ENCODE results near the gene FAM168A. TPM values are rescaled to one million over a fixed set of nuclear protein-coding genes. Genes with fewer than 3 reads are reported as not detected.

FAM168A gene
- total RNA-seq, 1 donor from 2014 or later: 28.4 TPM

GRCh38 chr11:73396251-73396930, 201.5 kb downstream of the FAM168A start:
- Histone ChIP-seq H3K27me3 (ENCODE audit: low read depth) (no peaks in the 10 kb centered on the region), H3K27ac (replicated peaks) (no peak overlapping the region), H3K36me3 (no peaks in the 10 kb centered on the region), H3K4me1 (peaks cover 33% of the 10 kb centered on the region), H3K4me3 (no peak overlapping the region), H3K9me3 (replicated peaks) (no peaks in the 10 kb centered on the region)
- intact Hi-C loops (cut with micrococcal nuclease): no loop called here
- TF ChIP-seq, protein P1, sequence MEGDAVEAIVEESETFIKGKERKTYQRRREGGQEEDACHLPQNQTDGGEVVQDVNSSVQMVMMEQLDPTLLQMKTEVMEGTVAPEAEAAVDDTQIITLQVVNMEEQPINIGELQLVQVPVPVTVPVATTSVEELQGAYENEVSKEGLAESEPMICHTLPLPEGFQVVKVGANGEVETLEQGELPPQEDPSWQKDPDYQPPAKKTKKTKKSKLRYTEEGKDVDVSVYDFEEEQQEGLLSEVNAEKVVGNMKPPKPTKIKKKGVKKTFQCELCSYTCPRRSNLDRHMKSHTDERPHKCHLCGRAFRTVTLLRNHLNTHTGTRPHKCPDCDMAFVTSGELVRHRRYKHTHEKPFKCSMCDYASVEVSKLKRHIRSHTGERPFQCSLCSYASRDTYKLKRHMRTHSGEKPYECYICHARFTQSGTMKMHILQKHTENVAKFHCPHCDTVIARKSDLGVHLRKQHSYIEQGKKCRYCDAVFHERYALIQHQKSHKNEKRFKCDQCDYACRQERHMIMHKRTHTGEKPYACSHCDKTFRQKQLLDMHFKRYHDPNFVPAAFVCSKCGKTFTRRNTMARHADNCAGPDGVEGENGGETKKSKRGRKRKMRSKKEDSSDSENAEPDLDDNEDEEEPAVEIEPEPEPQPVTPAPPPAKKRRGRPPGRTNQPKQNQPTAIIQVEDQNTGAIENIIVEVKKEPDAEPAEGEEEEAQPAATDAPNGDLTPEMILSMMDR (IDR thresholded peaks at IDR 0.05; ENCODE audit: borderline replicate concordance): no peak
- no peak for DNase-seq

DNA sequence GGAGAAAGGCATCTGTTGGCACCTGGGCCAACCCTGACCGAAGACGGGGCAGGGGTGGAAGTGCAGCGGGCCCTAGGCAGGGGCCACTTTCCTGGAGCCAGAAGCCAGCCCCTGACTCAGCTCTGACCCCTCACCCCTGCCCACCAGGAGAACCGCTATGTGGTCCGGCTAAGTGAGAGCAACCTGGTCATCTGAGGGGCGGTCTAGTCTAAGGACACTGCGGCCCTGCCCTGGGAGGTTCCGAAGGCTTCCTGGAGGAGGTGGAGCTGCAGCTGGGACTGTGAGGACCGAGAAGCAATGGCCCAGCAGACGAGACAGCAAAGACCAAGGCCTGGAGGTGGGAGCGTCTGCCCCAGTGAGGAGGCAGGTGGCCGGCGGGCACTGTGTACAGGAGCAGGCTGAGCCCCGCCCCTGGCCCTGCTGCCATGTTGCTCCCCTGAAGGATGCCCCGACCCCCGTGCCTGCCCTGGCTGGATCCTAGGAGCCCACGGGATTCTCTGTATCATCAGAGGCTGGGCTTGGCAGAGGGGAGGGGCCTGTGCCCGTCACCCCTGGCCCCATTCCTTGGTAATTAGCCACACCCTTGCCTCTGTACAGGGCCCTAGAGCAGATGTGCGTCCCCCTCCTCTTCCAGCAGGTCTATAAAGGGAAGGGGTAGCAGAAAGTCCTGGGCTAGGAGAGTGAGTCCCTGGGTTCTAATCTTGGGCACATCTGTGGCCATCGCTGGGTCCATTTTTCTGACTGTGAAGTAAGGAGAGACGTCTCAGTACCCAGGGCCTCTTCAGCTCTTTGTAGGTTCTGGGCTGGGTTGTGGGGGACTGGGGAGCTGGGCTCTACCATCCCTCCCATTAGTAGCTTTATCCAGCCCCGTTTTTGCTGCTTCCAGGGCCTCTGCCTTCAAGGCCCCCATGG, 202.4 kb downstream of the FAM168A start:
- Histone ChIP-seq H3K36me3 (no peaks in the 10 kb centered on the region), H3K27me3 (ENCODE audit: low read depth) (no peaks in the 10 kb centered on the region), H3K9me3 (replicated peaks) (no peaks in the 10 kb centered on the region), H3K27ac (replicated peaks) (no peak overlapping the region), H3K4me3 (no peak overlapping the region), H3K4me1 (peaks cover 33% of the 10 kb centered on the region)
- intact Hi-C loops (cut with micrococcal nuclease): no loop called here
- no peak for DNase-seq
- TF ChIP-seq, protein P1 (IDR thresholded peaks at IDR 0.05; ENCODE audit: borderline replicate concordance): no peak

DNA sequence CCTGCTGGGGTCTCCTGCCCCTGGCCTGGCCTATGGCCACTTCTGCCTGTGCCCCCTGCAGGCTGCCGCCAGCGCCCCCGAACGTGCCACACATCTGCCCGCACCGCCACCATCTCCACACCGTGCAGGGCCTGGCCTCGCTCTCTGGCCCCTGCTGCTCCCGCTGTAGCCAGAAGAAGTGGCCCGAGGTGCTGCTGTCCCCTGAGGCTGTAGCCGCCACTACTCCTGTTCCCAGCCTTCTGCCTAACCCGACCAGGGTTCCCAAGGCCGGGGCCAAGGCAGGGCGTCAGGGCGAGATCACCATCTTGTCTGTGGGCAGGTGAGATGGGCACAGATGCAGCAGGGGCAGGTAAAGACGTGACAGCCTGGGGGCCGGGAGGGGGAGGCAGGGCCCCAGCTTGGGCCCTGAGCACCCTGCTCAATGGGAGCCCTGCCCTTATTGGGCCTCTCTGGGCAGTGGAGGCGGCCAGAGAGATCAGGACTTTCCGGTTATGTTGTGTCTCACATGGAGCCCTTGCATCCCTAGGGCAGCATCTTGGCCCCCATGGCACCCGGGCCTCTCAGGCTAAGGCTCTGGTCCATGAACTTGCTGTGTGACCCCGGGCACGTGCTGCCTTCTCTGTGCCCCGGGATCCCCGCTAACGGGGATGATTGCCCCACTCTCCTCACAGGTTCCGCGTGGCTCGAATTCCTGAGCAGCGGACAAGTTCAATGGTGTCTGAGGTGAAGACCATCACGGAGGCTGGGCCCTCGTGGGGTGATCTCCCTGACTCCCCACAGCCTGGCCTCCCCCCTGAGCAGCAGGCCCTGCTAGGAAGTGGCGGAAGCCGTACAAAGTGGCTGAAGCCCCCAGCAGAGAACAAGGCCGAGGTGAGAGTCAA, 203.3 kb downstream of the FAM168A start:
- intact Hi-C loops (cut with micrococcal nuclease): no loop called here

DNA sequence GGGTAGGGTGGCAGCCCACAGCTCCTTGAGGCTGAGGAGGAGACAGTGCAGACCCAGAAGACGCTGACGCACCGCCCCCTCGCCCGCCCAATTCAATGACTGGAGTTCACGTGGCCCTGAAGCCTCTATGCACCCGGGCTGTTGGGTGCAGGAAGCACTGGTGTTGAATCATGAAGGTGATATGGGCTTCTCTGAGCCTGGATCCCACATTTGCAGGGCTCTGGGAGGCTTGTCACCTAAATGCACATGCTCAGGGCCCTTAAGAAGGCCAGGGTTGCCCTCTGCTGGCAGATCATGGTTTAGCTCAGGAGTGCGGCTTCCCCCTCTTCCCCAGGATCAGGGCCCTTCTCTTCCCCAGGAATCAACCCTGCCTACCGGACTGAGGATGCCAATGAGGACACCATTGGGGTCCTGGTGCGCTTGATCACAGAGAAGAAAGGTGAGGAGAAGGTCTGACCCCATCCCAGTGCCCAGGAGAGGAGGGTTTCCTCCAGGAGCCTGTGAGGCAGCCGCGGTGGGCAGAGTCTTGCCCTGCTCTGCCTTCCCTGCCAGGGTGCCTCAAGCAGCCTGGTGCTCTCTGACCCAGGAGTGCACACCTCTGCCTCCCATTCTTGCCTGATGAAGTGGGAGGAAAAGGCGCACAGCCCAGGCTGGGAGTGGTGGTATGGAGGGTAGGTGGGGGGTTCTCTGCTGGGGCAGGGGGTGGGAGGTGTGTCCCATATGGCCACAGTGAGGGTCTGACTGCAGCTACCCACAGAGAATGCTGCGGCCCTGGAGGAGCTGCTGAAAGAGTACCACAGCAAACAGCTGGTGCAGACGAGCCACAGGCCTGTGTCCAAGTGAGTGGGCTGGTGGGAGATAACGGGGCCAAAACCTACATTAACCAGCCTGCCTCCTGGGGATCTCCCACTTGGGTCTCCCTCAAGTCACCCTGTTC, 204.2 kb downstream of the FAM168A start:
- Histone ChIP-seq H3K9me3 (replicated peaks) (no peaks in the 10 kb centered on the region), H3K4me3 (no peak overlapping the region), H3K4me1 (peaks cover 32% of the 10 kb centered on the region), H3K36me3 (no peaks in the 10 kb centered on the region), H3K27me3 (ENCODE audit: low read depth) (no peaks in the 10 kb centered on the region), H3K27ac (replicated peaks) (no peak overlapping the region)
- intact Hi-C loops (cut with micrococcal nuclease): no loop called here
- TF ChIP-seq, protein P1 (IDR thresholded peaks at IDR 0.05; ENCODE audit: borderline replicate concordance): peak; percentile 88
- peak; percentile 72 for DNase-seq

More for the DNA sequence above, 203.3 kb downstream of the FAM168A start:
- TF ChIP-seq, protein P1 (IDR thresholded peaks at IDR 0.05; ENCODE audit: borderline replicate concordance): no peak
- Histone ChIP-seq H3K27me3 (ENCODE audit: low read depth) (no peaks in the 10 kb centered on the region), H3K4me1 (peaks cover 32% of the 10 kb centered on the region), H3K36me3 (no peaks in the 10 kb centered on the region), H3K4me3 (no peak overlapping the region), H3K27ac (replicated peaks) (no peak overlapping the region), H3K9me3 (replicated peaks) (no peaks in the 10 kb centered on the region)
- DNase-seq: no peak

Data from left ventricle myocardium inferior (tissue), 1 donor.